Fibroblast of lung (primary cell): ENCODE results near the gene NUDC. TPM values are rescaled to one million over a fixed set of nuclear protein-coding genes. Genes with fewer than 3 reads are reported as not detected.

Source experiments
- DNase-seq, 2 donors: peaks; one replicate each; pipeline versions ENCODE4 v3.0.0 to v3.0.0-alpha.2; 2010; ENCODE audit warnings: low read depth in 2 of 2
- H2AFZ ChIP-seq: 2 replicates; pipeline ENCODE4 v1.5.1; 2012; ENCODE audit warnings: low read length, control low read depth, inconsistent platforms
- H3K27ac ChIP-seq: 2 replicates; pipeline ENCODE4 v1.5.1; 2011; ENCODE audit warnings: low read length, control low read depth; ENCODE audit not compliant: insufficient read depth
- H3K27me3 ChIP-seq: 2 replicates; pipeline ENCODE4 v1.5.1; 2011; ENCODE audit warnings: mild to moderate bottlenecking, low read length; ENCODE audit not compliant: control insufficient read depth, insufficient read depth
- H3K36me3 ChIP-seq: 2 replicates; pipeline ENCODE4 v1.5.1; 2011; ENCODE audit warnings: low read length; ENCODE audit not compliant: control insufficient read depth, insufficient read depth
- H3K4me1 ChIP-seq: 2 replicates; pipeline ENCODE4 v1.5.1; 2011; ENCODE audit warnings: low read length; ENCODE audit not compliant: control insufficient read depth, insufficient read depth; ENCODE audit errors: extremely low read depth
- H3K4me2 ChIP-seq: 2 replicates; pipeline ENCODE4 v1.5.1; 2011; ENCODE audit warnings: low read length, control low read depth; ENCODE audit not compliant: insufficient read depth; ENCODE audit errors: extremely low read depth
- H3K4me3 ChIP-seq, 4 experiments: fragments of 200-600 bp in 1 of 4; sonication (generic) in 1 of 4; replicated peaks in 1 of 4; 2 replicates each; pipeline ENCODE4 v1.5.1; 2011 to 2016; ENCODE audit warnings: low read length in 4 of 4, low read depth in 3 of 4, mild to moderate bottlenecking in 3 of 4, control low read depth in 2 of 4, inconsistent platforms in 1 of 4, mixed read lengths in 1 of 4; ENCODE audit not compliant: insufficient read depth in 1 of 4; ENCODE audit errors: control extremely low read depth in 1 of 4
- H3K79me2 ChIP-seq: 2 replicates; pipeline ENCODE4 v1.5.1; 2012; ENCODE audit warnings: mild to moderate bottlenecking, low read length, inconsistent platforms; ENCODE audit not compliant: control insufficient read depth, insufficient read depth
- H3K9ac ChIP-seq: 2 replicates; pipeline ENCODE4 v1.5.1; 2011; ENCODE audit warnings: mild to moderate bottlenecking, low read length, control low read depth; ENCODE audit not compliant: insufficient read depth
- H3K9me3 ChIP-seq: 2 replicates; pipeline ENCODE4 v1.5.1; 2012; ENCODE audit warnings: low read depth, low read length; ENCODE audit not compliant: control insufficient read depth, insufficient read depth
- H4K20me1 ChIP-seq: 2 replicates; pipeline ENCODE4 v1.5.1; 2011; ENCODE audit warnings: low read length; ENCODE audit not compliant: control insufficient read depth, insufficient read depth; ENCODE audit errors: extremely low read depth
- CTCF ChIP-seq, 2 donors: IDR thresholded peaks in 1 of 2; conservative IDR thresholded peaks in 1 of 2; 1 replicate in 1 of 2; 2 replicates in 1 of 2; pipeline ENCODE4 v1.5.1; 2011 to 2012; ENCODE audit warnings: low read length in 2 of 2, control low read depth in 1 of 2, inconsistent platforms in 1 of 2, low read depth in 1 of 2, mild to moderate bottlenecking in 1 of 2
- EZH2 ChIP-seq: IDR thresholded peaks from 2 replicates; pipeline ENCODE4 v1.5.1; 2012; ENCODE audit warnings: low read length, control low read depth, mild to moderate bottlenecking; ENCODE audit errors: missing control alignments
- polyA plus RNA-seq, 2 donors: library from polyadenylated mRNA; depleted of rRNA in 1 of 2; stranded (reverse) in 1 of 2; unstranded in 1 of 2; fragments of >200 nt; gene quantifications; 2 replicates each; pipeline ENCODE4 v1.2.1, GENCODE V29; 2011 to 2012; ENCODE audit warnings: missing spikeins in 1 of 2
- total RNA-seq: library from RNA; depleted of rRNA; stranded (reverse); fragments of >200 nt; gene quantifications from 2 replicates; pipeline ENCODE4 v1.2.1, GENCODE V29; 2014

NUDC gene
- total and polyA plus RNA-seq, 2 donors (not counting 1 experiment from before 2014, with no cell fraction given) = 21.5 to 41.5 TPM

GRCh38 chr1:26894263-26894662, 27.3 kb upstream of the NUDC start:
- Histone ChIP-seq H3K4me1 (peaks cover 6% of the 10 kb centered on the region), H3K27me3 (no peaks in the 10 kb centered on the region), H3K79me2 (peaks cover 18% of the 10 kb centered on the region), H3K27ac (no peak overlapping the region), H3K4me3 (no peak overlapping the region), H3K4me2 (no peak overlapping the region), H4K20me1 (no peaks in the 10 kb centered on the region), H3K36me3 (peaks cover 11% of the 10 kb centered on the region), H3K9ac (no peak overlapping the region), H3K9me3 (no peaks in the 10 kb centered on the region), H2AFZ (no peak overlapping the region)
- no peak for DNase-seq
- TF ChIP-seq EZH2 = no peak
- TF ChIP-seq CTCF (conservative IDR thresholded peaks at IDR 0.05 in 1 of 2, IDR thresholded peaks at IDR 0.05 in 1 of 2; ENCODE audit: low read depth in 1 of 2, low read length in 2 of 2) = no peak

DNA sequence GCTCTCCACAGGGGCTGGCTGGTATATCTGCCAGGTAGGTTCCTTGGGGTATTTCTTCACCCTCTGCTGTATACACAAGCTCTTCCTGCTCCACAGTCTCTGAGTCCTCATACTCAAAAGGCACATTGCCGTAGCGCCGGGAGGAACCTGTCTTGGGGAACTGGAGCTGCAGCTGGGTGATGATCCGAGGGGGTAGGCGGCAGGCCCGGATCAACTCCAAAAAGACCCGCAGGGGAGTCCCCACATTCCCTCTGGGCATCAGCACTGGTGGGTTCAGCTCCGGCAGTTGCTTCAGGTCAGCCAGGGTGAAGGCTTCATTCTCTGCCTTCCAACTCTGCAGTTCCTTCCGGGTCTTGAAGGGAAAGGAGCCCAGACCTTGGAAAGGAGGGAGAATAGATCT, 24.2 kb upstream of the NUDC start:
- Histone ChIP-seq H3K4me1 (peaks cover 6% of the 10 kb centered on the region), H3K9me3 (no peaks in the 10 kb centered on the region), H3K4me3 (no peak overlapping the region), H3K27me3 (no peaks in the 10 kb centered on the region), H3K36me3 (peaks cover 10% of the 10 kb centered on the region), H4K20me1 (no peaks in the 10 kb centered on the region), H3K27ac (no peak overlapping the region), H3K4me2 (no peak overlapping the region), H3K79me2 (peaks cover 20% of the 10 kb centered on the region), H3K9ac (no peak overlapping the region), H2AFZ (no peak overlapping the region)
- TF ChIP-seq EZH2 (no peak), CTCF (conservative IDR thresholded peaks at IDR 0.05 in 1 of 2, IDR thresholded peaks at IDR 0.05 in 1 of 2; ENCODE audit: low read depth in 1 of 2, low read length in 2 of 2) (no peak)
- DNase-seq = no peak

DNA sequence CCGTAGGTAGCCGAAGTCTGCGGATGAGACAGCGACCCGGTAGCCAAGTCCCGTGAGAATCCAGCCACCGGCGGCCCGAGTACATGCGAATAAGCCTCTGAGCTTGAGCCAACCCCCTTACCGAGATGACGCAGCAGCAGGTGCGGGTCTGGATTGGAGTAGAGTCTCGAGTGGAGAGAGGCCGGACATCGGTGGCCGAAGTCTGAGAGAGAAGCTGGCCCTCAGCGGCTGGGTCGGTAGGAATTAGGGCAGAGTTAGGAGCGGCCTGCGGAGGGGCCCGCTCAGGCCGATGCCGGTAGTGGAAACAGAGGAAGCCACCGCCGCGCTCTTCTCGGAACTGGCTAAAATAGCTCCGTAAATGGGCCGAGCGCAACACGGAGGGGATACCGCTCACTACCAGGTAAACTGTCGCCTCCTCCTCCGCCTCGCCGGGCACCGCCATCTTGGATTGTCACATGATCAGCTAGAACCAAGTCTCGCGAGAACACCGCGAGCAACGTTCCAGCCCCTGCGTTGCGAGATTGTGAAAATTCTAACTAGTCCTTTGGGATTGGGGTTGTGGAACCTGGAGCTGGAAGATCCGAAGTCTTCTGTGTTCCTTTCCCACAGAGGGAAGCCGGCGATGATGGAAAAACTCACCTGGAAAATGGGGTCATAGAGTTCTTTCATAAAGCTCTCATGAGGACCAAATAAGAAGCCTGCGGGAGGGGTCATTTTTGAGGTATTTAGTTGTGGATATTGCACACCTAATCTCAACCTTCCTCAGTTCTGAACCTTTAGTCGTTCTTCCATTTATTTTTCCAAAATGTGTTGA, 21.3 kb upstream of the NUDC start, which contains the start of gene GPATCH3:
Gene GPATCH3 (minus strand): TSS at position 467 of the 814 bp plus-strand sequence. CDS start 25 bp downstream, at position 442.
- Histone ChIP-seq H3K4me2 (peak within 1 kb of the TSS; percentile 83), H3K9ac (peak within 1 kb of the TSS; percentile 88), H3K79me2 (peaks cover 20% of the 10 kb centered on the region), H3K27ac (peak within 1 kb of the TSS; percentile 84), H3K27me3 (no peaks in the 10 kb centered on the region), H4K20me1 (no peaks in the 10 kb centered on the region), H3K36me3 (peaks cover 2% of the 10 kb centered on the region), H2AFZ (peak within 1 kb of the TSS; percentile 77), H3K4me3 (peak within 1 kb of the TSS; percentile 89 to 99 (median 94)), H3K4me1 (peaks cover 6% of the 10 kb centered on the region), H3K9me3 (no peaks in the 10 kb centered on the region)
- DNase-seq = peak; percentile 82 to 95
- TF ChIP-seq EZH2 (no peak), CTCF (conservative IDR thresholded peaks at IDR 0.05 in 1 of 2, IDR thresholded peaks at IDR 0.05 in 1 of 2; ENCODE audit: low read depth in 1 of 2, low read length in 2 of 2) (no peak)
